Endothelial cell of umbilical vein (primary cell): ENCODE data around the gene ORC6. TPM values are rescaled to one million over a fixed set of nuclear protein-coding genes. Genes with fewer than 3 reads are reported as not detected.

Experiments used
- BruUV-seq: library from RNA; stranded (reverse); fragments of 400-500 nt; replicated peaks from 2 replicates; lab custom pipeline; 2021; lab: Mats Ljungman, UMichigan
- CTCF ChIA-PET: fragments of 300-600, 350-600 bp; sonication (Branson Sonifier 250); formaldehyde crosslinking; loops from one replicate; lab custom pipeline; 2021; ENCODE audit warnings: antibody characterized with exemption, inconsistent platforms; lab: Charles Lee
- POLR2A ChIA-PET: fragments of 300-600, 350-600 bp; sonication (Branson Sonifier 250); formaldehyde crosslinking; loops from one replicate; lab custom pipeline; 2021; ENCODE audit warnings: antibody characterized with exemption, inconsistent platforms; lab: Charles Lee
- DNase-seq: peaks from one replicate; pipeline ENCODE4 v3.0.0-alpha.2; 2011; ENCODE audit warnings: low read depth, low spot score
- FAIRE-seq: peaks from 2 replicates; lab custom pipeline; 2011; peaks lifted over from hg19 to GRCh38; lab: Jason Lieb, UNC
- H2AFZ ChIP-seq: 2 replicates; pipeline ENCODE4 v1.6.0; 2012; ENCODE audit warnings: low read depth, low read length, control low read depth, inconsistent platforms
- H3K27ac ChIP-seq: 2 replicates; pipeline ENCODE4 v1.5.1; 2011; ENCODE audit warnings: low read depth, mild to moderate bottlenecking, control low read depth, low read length, moderate library complexity; ENCODE audit not compliant: insufficient read depth
- H3K27me3 ChIP-seq, 2 experiments: 2 replicates each; pipeline versions ENCODE4 v1.6.0 to v1.6.1; 2011; ENCODE audit warnings: low read length in 2 of 2, mixed read lengths in 1 of 2; ENCODE audit not compliant: control insufficient read depth in 2 of 2, insufficient read depth in 2 of 2
- H3K36me3 ChIP-seq, 2 experiments: 2 replicates in 1 of 2; 3 replicates in 1 of 2; pipeline ENCODE4 v1.5.1; 2011; ENCODE audit warnings: low read length in 2 of 2, mild to moderate bottlenecking in 1 of 2, moderate library complexity in 1 of 2; ENCODE audit not compliant: control insufficient read depth in 2 of 2, insufficient read depth in 2 of 2; ENCODE audit errors: extremely low read depth in 1 of 2
- H3K4me1 ChIP-seq: 3 replicates; pipeline ENCODE4 v1.5.1; 2011; ENCODE audit warnings: mild to moderate bottlenecking, low read length; ENCODE audit not compliant: control insufficient read depth, insufficient read depth; ENCODE audit errors: extremely low read depth
- H3K4me2 ChIP-seq: 2 replicates; pipeline ENCODE4 v1.6.1; 2011; ENCODE audit warnings: low read length, control low read depth, mixed read lengths; ENCODE audit not compliant: insufficient read depth
- H3K4me3 ChIP-seq, 3 experiments: fragments of 200-600 bp in 1 of 3; sonication (generic), shearing (Covaris generic) in 1 of 3; replicated peaks in 1 of 3; 2 replicates each; pipeline ENCODE4 v1.5.1; 2011 to 2016; ENCODE audit warnings: control low read depth in 3 of 3, low read length in 3 of 3, mild to moderate bottlenecking in 2 of 3, inconsistent platforms in 1 of 3, low read depth in 1 of 3, moderate library complexity in 1 of 3; ENCODE audit not compliant: insufficient read depth in 1 of 3
- H3K79me2 ChIP-seq: 2 replicates; pipeline ENCODE4 v1.6.0; 2012; ENCODE audit warnings: low read length, inconsistent platforms; ENCODE audit not compliant: control insufficient read depth, insufficient read depth
- H3K9ac ChIP-seq: replicated peaks from 2 replicates; pipeline ENCODE3; 2011; ENCODE audit warnings: low read length, control low read depth; ENCODE audit not compliant: insufficient read depth; ENCODE audit errors: extremely low read depth
- H3K9me1 ChIP-seq: replicated peaks from 3 replicates; pipeline ENCODE4 v1.6.0; 2011; ENCODE audit warnings: mild to moderate bottlenecking, low read length; ENCODE audit not compliant: control insufficient read depth, insufficient read depth; ENCODE audit errors: extremely low read depth
- H3K9me3 ChIP-seq: replicated peaks from 2 replicates; pipeline ENCODE4 v1.5.1; 2012; ENCODE audit warnings: low read length, inconsistent platforms; ENCODE audit not compliant: control insufficient read depth, insufficient read depth
- H4K20me1 ChIP-seq: replicated peaks from 2 replicates; pipeline ENCODE3; 2011; ENCODE audit warnings: mild to moderate bottlenecking, low read length; ENCODE audit not compliant: control insufficient read depth, insufficient read depth; ENCODE audit errors: extremely low read depth
- CTCF ChIP-seq, 2 donors: IDR thresholded peaks; 1 replicate in 1 of 2; 2 replicates in 1 of 2; pipeline ENCODE4 v1.5.1; 2011; ENCODE audit warnings: low read length in 2 of 2, mild to moderate bottlenecking in 2 of 2, moderate library complexity in 2 of 2, control low read depth in 1 of 2, inconsistent platforms in 1 of 2, low read depth in 1 of 2; ENCODE audit not compliant: insufficient read depth in 1 of 2; ENCODE audit errors: extremely low read depth in 1 of 2
- EZH2 ChIP-seq: IDR thresholded peaks from 2 replicates; pipeline ENCODE4 v1.6.1; 2012; ENCODE audit warnings: borderline replicate concordance, low read depth, mild to moderate bottlenecking, moderate library complexity, low read length, inconsistent platforms; ENCODE audit not compliant: severe bottlenecking
- FOS ChIP-seq: IDR thresholded peaks from 2 replicates; pipeline ENCODE4 v1.6.1; 2011; ENCODE audit warnings: mild to moderate bottlenecking, low read length, moderate library complexity, borderline replicate concordance; ENCODE audit not compliant: insufficient read depth
- GATA2 ChIP-seq: IDR thresholded peaks from 2 replicates; pipeline ENCODE4 v1.7.0; 2011; ENCODE audit warnings: low read depth, mild to moderate bottlenecking, moderate library complexity, mixed read lengths, low read length; ENCODE audit not compliant: insufficient read length, insufficient read depth
- JUN ChIP-seq: IDR thresholded peaks from 2 replicates; pipeline ENCODE4 v1.6.1; 2011; ENCODE audit warnings: borderline replicate concordance, low read depth; ENCODE audit not compliant: insufficient read length, insufficient read depth
- MYC ChIP-seq: IDR thresholded peaks from one replicate; pipeline ENCODE4 v1.6.1; 2011; ENCODE audit warnings: mild to moderate bottlenecking, low read depth, low read length
- POLR2A ChIP-seq: IDR thresholded peaks from 2 replicates; pipeline ENCODE4 v1.6.1; 2012; ENCODE audit warnings: low read depth, mild to moderate bottlenecking, control low read depth, low read length
- POLR2AphosphoS5 ChIP-seq: IDR thresholded peaks from 2 replicates; pipeline ENCODE4 v1.6.1; 2012; ENCODE audit warnings: low read depth, mild to moderate bottlenecking, control low read depth, low read length, moderate library complexity; ENCODE audit not compliant: insufficient read depth
- dilution Hi-C: fragments of 300-500 bp; cut with MboI; formaldehyde crosslinking; loops from one replicate; pipeline ENCODE4 v1.15.0; 2019; ENCODE audit warnings: low sequenced_read_pairs; ENCODE audit not compliant: extremely low pct_ligation_motif_present
- intact Hi-C: fragments of 100-400 bp; cut with micrococcal nuclease; formaldehyde crosslinking; loops from one replicate; pipeline ENCODE4 v1.10.0; 2022
- polyA plus RNA-seq, 4 experiments: library from polyadenylated mRNA; depleted of rRNA in 3 of 4; stranded (reverse) in 3 of 4; unstranded in 1 of 4; fragments of >200 nt; gene quantifications; 2 replicates each; pipeline versions ENCODE4 v1.2.1 to v1.2.3, GENCODE V29; 2011 to 2012; ENCODE audit warnings: missing spikeins in 1 of 4
- total RNA-seq: library from RNA; stranded (reverse); gene quantifications from 2 replicates; pipeline ENCODE4 v1.2.3, GENCODE V29; 2021
- TF ChIP-seq, protein P1 (sequence below): IDR thresholded peaks from 2 replicates; pipeline ENCODE4 v1.6.1; 2011; ENCODE audit not compliant: insufficient read depth, insufficient read length

ORC6 gene
- total and polyA plus RNA-seq, 2 donors (not counting 3 experiments of a cell fraction or from before 2014, with no cell fraction given): 15.9 to 31.1 TPM

GRCh38 chr16:46702030-46702429, 12.6 kb downstream of the ORC6 start:
- Histone ChIP-seq H3K4me3 (no peak overlapping the region), H3K9me1 (no peaks in the 10 kb centered on the region), H3K9me3 (no peaks in the 10 kb centered on the region), H3K4me2 (no peak overlapping the region), H4K20me1 (no peaks in the 10 kb centered on the region), H3K27ac (no peak overlapping the region), H3K36me3 (peaks cover 0 to 9% of the 10 kb centered on the region in 2 experiments), H2AFZ (no peak overlapping the region), H3K9ac (no peak overlapping the region), H3K27me3 (no peaks in the 10 kb centered on the region), H3K79me2 (no peaks in the 10 kb centered on the region), H3K4me1 (no peaks in the 10 kb centered on the region)
- ChIA-PET POLR2A (no interaction called here), CTCF (no interaction called here)
- BruUV-seq: no TSS peak
- dilution Hi-C loops: no loop called here
- FAIRE-seq (no peak), DNase-seq (no peak)
- intact Hi-C loops: no loop called here
- no peak for TF ChIP-seq CTCF (IDR thresholded peaks at IDR 0.05; ENCODE audit: extremely low read depth in 1 of 2, insufficient read depth in 1 of 2, low read depth in 1 of 2, low read length in 2 of 2)
- no peak for TF ChIP-seq FOS
- TF ChIP-seq POLR2AphosphoS5: no peak
- no peak for TF ChIP-seq JUN
- TF ChIP-seq EZH2: no peak
- TF ChIP-seq, protein P1, sequence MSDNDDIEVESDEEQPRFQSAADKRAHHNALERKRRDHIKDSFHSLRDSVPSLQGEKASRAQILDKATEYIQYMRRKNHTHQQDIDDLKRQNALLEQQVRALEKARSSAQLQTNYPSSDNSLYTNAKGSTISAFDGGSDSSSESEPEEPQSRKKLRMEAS: no peak
- TF ChIP-seq POLR2A: no peak
- no peak for TF ChIP-seq GATA2
- no peak for TF ChIP-seq MYC
